Endothelial cell of umbilical vein (primary cell): Measurements from ENCODE around the gene MPV17. TPM values are rescaled to one million over a fixed set of nuclear protein-coding genes. Genes with fewer than 3 reads are reported as not detected.

Experiments used
- BruUV-seq: library from RNA; stranded (reverse); fragments of 400-500 nt; replicated peaks from 2 replicates; lab custom pipeline; 2021; lab: Mats Ljungman, UMichigan
- CTCF ChIA-PET: fragments of 300-600, 350-600 bp; sonication (Branson Sonifier 250); formaldehyde crosslinking; loops from one replicate; lab custom pipeline; 2021; ENCODE audit warnings: antibody characterized with exemption, inconsistent platforms; lab: Charles Lee
- POLR2A ChIA-PET: fragments of 300-600, 350-600 bp; sonication (Branson Sonifier 250); formaldehyde crosslinking; loops from one replicate; lab custom pipeline; 2021; ENCODE audit warnings: antibody characterized with exemption, inconsistent platforms; lab: Charles Lee
- DNase-seq: peaks from one replicate; pipeline ENCODE4 v3.0.0-alpha.2; 2011; ENCODE audit warnings: low read depth, low spot score
- FAIRE-seq: peaks from 2 replicates; lab custom pipeline; 2011; peaks lifted over from hg19 to GRCh38; lab: Jason Lieb, UNC
- H2AFZ ChIP-seq: 2 replicates; pipeline ENCODE4 v1.6.0; 2012; ENCODE audit warnings: low read depth, low read length, control low read depth, inconsistent platforms
- H3K27ac ChIP-seq: 2 replicates; pipeline ENCODE4 v1.5.1; 2011; ENCODE audit warnings: low read depth, mild to moderate bottlenecking, control low read depth, low read length, moderate library complexity; ENCODE audit not compliant: insufficient read depth
- H3K27me3 ChIP-seq, 2 experiments: 2 replicates each; pipeline versions ENCODE4 v1.6.0 to v1.6.1; 2011; ENCODE audit warnings: low read length in 2 of 2, mixed read lengths in 1 of 2; ENCODE audit not compliant: control insufficient read depth in 2 of 2, insufficient read depth in 2 of 2
- H3K36me3 ChIP-seq, 2 experiments: 2 replicates in 1 of 2; 3 replicates in 1 of 2; pipeline ENCODE4 v1.5.1; 2011; ENCODE audit warnings: low read length in 2 of 2, mild to moderate bottlenecking in 1 of 2, moderate library complexity in 1 of 2; ENCODE audit not compliant: control insufficient read depth in 2 of 2, insufficient read depth in 2 of 2; ENCODE audit errors: extremely low read depth in 1 of 2
- H3K4me1 ChIP-seq: 3 replicates; pipeline ENCODE4 v1.5.1; 2011; ENCODE audit warnings: mild to moderate bottlenecking, low read length; ENCODE audit not compliant: control insufficient read depth, insufficient read depth; ENCODE audit errors: extremely low read depth
- H3K4me2 ChIP-seq: 2 replicates; pipeline ENCODE4 v1.6.1; 2011; ENCODE audit warnings: low read length, control low read depth, mixed read lengths; ENCODE audit not compliant: insufficient read depth
- H3K4me3 ChIP-seq, 3 experiments: fragments of 200-600 bp in 1 of 3; sonication (generic), shearing (Covaris generic) in 1 of 3; replicated peaks in 1 of 3; 2 replicates each; pipeline ENCODE4 v1.5.1; 2011 to 2016; ENCODE audit warnings: control low read depth in 3 of 3, low read length in 3 of 3, mild to moderate bottlenecking in 2 of 3, inconsistent platforms in 1 of 3, low read depth in 1 of 3, moderate library complexity in 1 of 3; ENCODE audit not compliant: insufficient read depth in 1 of 3
- H3K79me2 ChIP-seq: 2 replicates; pipeline ENCODE4 v1.6.0; 2012; ENCODE audit warnings: low read length, inconsistent platforms; ENCODE audit not compliant: control insufficient read depth, insufficient read depth
- H3K9ac ChIP-seq: replicated peaks from 2 replicates; pipeline ENCODE3; 2011; ENCODE audit warnings: low read length, control low read depth; ENCODE audit not compliant: insufficient read depth; ENCODE audit errors: extremely low read depth
- H3K9me1 ChIP-seq: replicated peaks from 3 replicates; pipeline ENCODE4 v1.6.0; 2011; ENCODE audit warnings: mild to moderate bottlenecking, low read length; ENCODE audit not compliant: control insufficient read depth, insufficient read depth; ENCODE audit errors: extremely low read depth
- H3K9me3 ChIP-seq: replicated peaks from 2 replicates; pipeline ENCODE4 v1.5.1; 2012; ENCODE audit warnings: low read length, inconsistent platforms; ENCODE audit not compliant: control insufficient read depth, insufficient read depth
- H4K20me1 ChIP-seq: replicated peaks from 2 replicates; pipeline ENCODE3; 2011; ENCODE audit warnings: mild to moderate bottlenecking, low read length; ENCODE audit not compliant: control insufficient read depth, insufficient read depth; ENCODE audit errors: extremely low read depth
- EZH2 ChIP-seq: IDR thresholded peaks from 2 replicates; pipeline ENCODE4 v1.6.1; 2012; ENCODE audit warnings: borderline replicate concordance, low read depth, mild to moderate bottlenecking, moderate library complexity, low read length, inconsistent platforms; ENCODE audit not compliant: severe bottlenecking
- FOS ChIP-seq: IDR thresholded peaks from 2 replicates; pipeline ENCODE4 v1.6.1; 2011; ENCODE audit warnings: mild to moderate bottlenecking, low read length, moderate library complexity, borderline replicate concordance; ENCODE audit not compliant: insufficient read depth
- GATA2 ChIP-seq: IDR thresholded peaks from 2 replicates; pipeline ENCODE4 v1.7.0; 2011; ENCODE audit warnings: low read depth, mild to moderate bottlenecking, moderate library complexity, mixed read lengths, low read length; ENCODE audit not compliant: insufficient read length, insufficient read depth
- JUN ChIP-seq: IDR thresholded peaks from 2 replicates; pipeline ENCODE4 v1.6.1; 2011; ENCODE audit warnings: borderline replicate concordance, low read depth; ENCODE audit not compliant: insufficient read length, insufficient read depth
- MYC ChIP-seq: IDR thresholded peaks from one replicate; pipeline ENCODE4 v1.6.1; 2011; ENCODE audit warnings: mild to moderate bottlenecking, low read depth, low read length
- POLR2A ChIP-seq: IDR thresholded peaks from 2 replicates; pipeline ENCODE4 v1.6.1; 2012; ENCODE audit warnings: low read depth, mild to moderate bottlenecking, control low read depth, low read length
- POLR2AphosphoS5 ChIP-seq: IDR thresholded peaks from 2 replicates; pipeline ENCODE4 v1.6.1; 2012; ENCODE audit warnings: low read depth, mild to moderate bottlenecking, control low read depth, low read length, moderate library complexity; ENCODE audit not compliant: insufficient read depth
- dilution Hi-C: fragments of 300-500 bp; cut with MboI; formaldehyde crosslinking; loops from one replicate; pipeline ENCODE4 v1.15.0; 2019; ENCODE audit warnings: low sequenced_read_pairs; ENCODE audit not compliant: extremely low pct_ligation_motif_present
- intact Hi-C: fragments of 100-400 bp; cut with micrococcal nuclease; formaldehyde crosslinking; loops from one replicate; pipeline ENCODE4 v1.10.0; 2022
- polyA plus RNA-seq, 4 experiments: library from polyadenylated mRNA; depleted of rRNA in 3 of 4; stranded (reverse) in 3 of 4; unstranded in 1 of 4; fragments of >200 nt; gene quantifications; 2 replicates each; pipeline versions ENCODE4 v1.2.1 to v1.2.3, GENCODE V29; 2011 to 2012; ENCODE audit warnings: missing spikeins in 1 of 4
- total RNA-seq: library from RNA; stranded (reverse); gene quantifications from 2 replicates; pipeline ENCODE4 v1.2.3, GENCODE V29; 2021
- TF ChIP-seq, protein P1 (sequence below): IDR thresholded peaks from 2 replicates; pipeline ENCODE4 v1.6.1; 2011; ENCODE audit not compliant: insufficient read depth, insufficient read length
- TF ChIP-seq, protein P2 (sequence below), 2 donors: IDR thresholded peaks; 1 replicate in 1 of 2; 2 replicates in 1 of 2; pipeline ENCODE4 v1.5.1; 2011; ENCODE audit warnings: low read length in 2 of 2, mild to moderate bottlenecking in 2 of 2, moderate library complexity in 2 of 2, control low read depth in 1 of 2, inconsistent platforms in 1 of 2, low read depth in 1 of 2; ENCODE audit not compliant: insufficient read depth in 1 of 2; ENCODE audit errors: extremely low read depth in 1 of 2

MPV17 gene
- total and polyA plus RNA-seq, 2 donors (not counting 3 experiments of a cell fraction or from before 2014, with no cell fraction given), result 74.7 to 267 TPM

DNA sequence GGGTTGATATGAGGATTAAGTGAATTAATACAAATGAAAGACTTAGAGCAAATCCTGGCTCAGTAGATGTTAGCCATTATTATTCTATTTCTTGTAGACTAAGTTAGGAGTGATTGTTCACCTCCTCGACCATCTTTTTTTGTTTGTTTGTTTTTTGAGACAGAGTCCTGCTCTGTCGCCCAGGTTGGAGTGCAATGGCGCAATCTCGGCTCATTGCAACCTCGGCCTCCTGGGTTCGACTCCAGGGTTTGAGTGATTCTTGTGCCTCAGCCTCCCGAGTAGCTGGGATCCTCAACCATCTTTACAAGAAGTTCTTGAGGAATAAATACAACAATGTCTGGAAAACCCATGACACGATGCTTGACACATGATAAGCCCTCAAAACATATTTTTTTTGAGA, 28.0 kb downstream of the MPV17 start:
- ChIA-PET CTCF (interaction anchor here (0.7 to 7.2 kb wide), 3 partner anchors 14 to 146 kb away, joined by 4 to 107 read pairs (median 8); partner anchors contain the start of genes TCF23 and TRIM54), POLR2A (no interaction called here)
- intact Hi-C loops, result no loop called here
- no peaks in the 10 kb centered on the region for H3K9me1 ChIP-seq
- no peaks in the 10 kb centered on the region for H4K20me1 ChIP-seq
- DNase-seq, result no peak
- no peaks in the 10 kb centered on the region for H3K36me3 ChIP-seq
- no peak overlapping the region for H3K27ac ChIP-seq
- TF ChIP-seq POLR2A (no peak), JUN (no peak), EZH2 (no peak), POLR2AphosphoS5 (no peak), GATA2 (no peak), FOS (no peak), MYC (no peak)
- TF ChIP-seq, protein P1, sequence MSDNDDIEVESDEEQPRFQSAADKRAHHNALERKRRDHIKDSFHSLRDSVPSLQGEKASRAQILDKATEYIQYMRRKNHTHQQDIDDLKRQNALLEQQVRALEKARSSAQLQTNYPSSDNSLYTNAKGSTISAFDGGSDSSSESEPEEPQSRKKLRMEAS, result no peak
- TF ChIP-seq, protein P2, sequence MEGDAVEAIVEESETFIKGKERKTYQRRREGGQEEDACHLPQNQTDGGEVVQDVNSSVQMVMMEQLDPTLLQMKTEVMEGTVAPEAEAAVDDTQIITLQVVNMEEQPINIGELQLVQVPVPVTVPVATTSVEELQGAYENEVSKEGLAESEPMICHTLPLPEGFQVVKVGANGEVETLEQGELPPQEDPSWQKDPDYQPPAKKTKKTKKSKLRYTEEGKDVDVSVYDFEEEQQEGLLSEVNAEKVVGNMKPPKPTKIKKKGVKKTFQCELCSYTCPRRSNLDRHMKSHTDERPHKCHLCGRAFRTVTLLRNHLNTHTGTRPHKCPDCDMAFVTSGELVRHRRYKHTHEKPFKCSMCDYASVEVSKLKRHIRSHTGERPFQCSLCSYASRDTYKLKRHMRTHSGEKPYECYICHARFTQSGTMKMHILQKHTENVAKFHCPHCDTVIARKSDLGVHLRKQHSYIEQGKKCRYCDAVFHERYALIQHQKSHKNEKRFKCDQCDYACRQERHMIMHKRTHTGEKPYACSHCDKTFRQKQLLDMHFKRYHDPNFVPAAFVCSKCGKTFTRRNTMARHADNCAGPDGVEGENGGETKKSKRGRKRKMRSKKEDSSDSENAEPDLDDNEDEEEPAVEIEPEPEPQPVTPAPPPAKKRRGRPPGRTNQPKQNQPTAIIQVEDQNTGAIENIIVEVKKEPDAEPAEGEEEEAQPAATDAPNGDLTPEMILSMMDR (IDR thresholded peaks at IDR 0.05; ENCODE audit: extremely low read depth in 1 of 2, insufficient read depth in 1 of 2, low read depth in 1 of 2, low read length in 2 of 2), result no peak
- no peaks in the 10 kb centered on the region for H3K79me2 ChIP-seq
- H3K9ac ChIP-seq, result no peak overlapping the region
- no TSS peak for BruUV-seq
- H3K9me3 ChIP-seq, result no peaks in the 10 kb centered on the region
- no peaks in the 10 kb centered on the region for H3K27me3 ChIP-seq
- dilution Hi-C loops, result no loop called here
- FAIRE-seq, result no peak
- peaks cover 22% of the 10 kb centered on the region for H3K4me1 ChIP-seq
- H3K4me2 ChIP-seq, result no peak overlapping the region
- no peak overlapping the region for H3K4me3 ChIP-seq
- H2AFZ ChIP-seq, result no peak overlapping the region
